ENCODE data around the gene UCN2.

Gene UCN2

GRCh38 chr3:48564667-48565066 lies 1.1 kb upstream of the UCN2 start:
- Histone ChIP-seq H3K27me3 (ENCODE audit: control insufficient read depth in 1 of 2, insufficient read depth in 2 of 2, low read length in 2 of 2) (no peaks in the 10 kb centered on the region), H3K4me1 (ENCODE audit: control insufficient read depth in 1 of 2, insufficient read depth in 2 of 2, low read length in 2 of 2) (peaks cover 10 to 17% of the 10 kb centered on the region in 2 donors), H3K9me3 (ENCODE audit: control insufficient read depth in 1 of 2, low read length in 2 of 2) (no peaks in the 10 kb centered on the region), H3K27ac (ENCODE audit: low read depth, low read length) (no peak overlapping the region), H3K36me3 (ENCODE audit: control insufficient read depth in 1 of 2, insufficient read depth in 2 of 2, low read length in 2 of 2) (no peaks in the 10 kb centered on the region), H3K9ac (ENCODE audit: low read depth in 1 of 2, low read length in 2 of 2) (no peak overlapping the region), H3K4me3 (ENCODE audit: low read depth in 1 of 2, low read length in 2 of 2) (no peak overlapping the region)

- H3K27ac ChIP-seq (ENCODE audit: low read depth, low read length), result no peak overlapping the region
- H3K4me3 ChIP-seq (ENCODE audit: low read depth in 1 of 2, low read length in 2 of 2), result no peak overlapping the region
- no peaks in the 10 kb centered on the region for H3K9me3 ChIP-seq (ENCODE audit: control insufficient read depth in 1 of 2, low read length in 2 of 2)
- no peak overlapping the region for H3K9ac ChIP-seq (ENCODE audit: low read depth in 1 of 2, low read length in 2 of 2)
- H3K36me3 ChIP-seq (ENCODE audit: control insufficient read depth in 1 of 2, insufficient read depth in 2 of 2, low read length in 2 of 2), result no peaks in the 10 kb centered on the region
- peaks cover 10 to 17% of the 10 kb centered on the region in 2 donors for H3K4me1 ChIP-seq (ENCODE audit: control insufficient read depth in 1 of 2, insufficient read depth in 2 of 2, low read length in 2 of 2)
- no peaks in the 10 kb centered on the region for H3K27me3 ChIP-seq (ENCODE audit: control insufficient read depth in 1 of 2, insufficient read depth in 2 of 2, low read length in 2 of 2)
Measured at GRCh38 chr3:48564022-48564421, 441 bp upstream of the UCN2 start.

DNA sequence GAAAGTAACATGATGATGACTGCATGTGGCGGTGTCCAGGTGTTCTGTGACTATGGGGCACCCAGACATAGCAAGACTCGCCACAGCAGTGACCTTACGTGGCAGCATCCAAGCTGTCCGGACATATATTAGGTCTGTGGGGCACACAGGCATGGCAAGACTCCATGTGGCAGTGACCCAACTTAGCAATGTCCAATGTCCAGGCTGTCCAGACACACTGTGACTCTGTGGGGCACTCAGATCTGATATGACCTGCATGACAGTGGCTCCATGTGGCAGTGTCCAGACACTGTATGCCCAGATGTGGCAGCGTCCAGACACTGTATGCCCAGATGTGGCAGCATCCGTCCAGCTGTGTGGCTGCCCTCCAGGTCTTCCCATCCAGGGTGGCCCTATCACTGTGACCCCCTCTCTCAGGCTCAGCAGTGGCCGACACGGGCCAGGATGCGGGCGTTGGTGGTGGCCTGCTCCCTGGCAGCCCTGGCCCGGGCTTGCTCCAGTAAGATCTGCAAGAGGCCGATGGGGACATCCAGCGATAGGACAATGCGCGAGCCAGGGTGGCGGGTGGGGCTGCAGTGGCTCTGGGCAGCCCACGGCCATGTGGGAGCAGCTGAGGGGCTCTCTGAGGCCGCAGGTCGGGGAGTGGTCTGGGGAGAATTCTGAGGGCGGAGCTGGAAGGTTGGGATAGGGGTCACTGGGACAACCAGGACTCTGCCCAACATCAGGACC lies 1.1 kb downstream of the UCN2 start:
- Histone ChIP-seq H3K36me3 (ENCODE audit: control insufficient read depth in 1 of 2, insufficient read depth in 2 of 2, low read length in 2 of 2) (no peaks in the 10 kb centered on the region), H3K4me1 (ENCODE audit: control insufficient read depth in 1 of 2, insufficient read depth in 2 of 2, low read length in 2 of 2) (peaks cover 10 to 28% of the 10 kb centered on the region in 2 donors), H3K9me3 (ENCODE audit: control insufficient read depth in 1 of 2, low read length in 2 of 2) (no peaks in the 10 kb centered on the region), H3K9ac (ENCODE audit: low read depth in 1 of 2, low read length in 2 of 2) (no peak overlapping the region), H3K27ac (ENCODE audit: low read depth, low read length) (no peak overlapping the region), H3K4me3 (ENCODE audit: low read depth in 1 of 2, low read length in 2 of 2) (no peak overlapping the region), H3K27me3 (ENCODE audit: control insufficient read depth in 1 of 2, insufficient read depth in 2 of 2, low read length in 2 of 2) (no peaks in the 10 kb centered on the region)

- Histone ChIP-seq H3K9me3 (ENCODE audit: control insufficient read depth in 1 of 2, low read length in 2 of 2) (no peaks in the 10 kb centered on the region), H3K27ac (ENCODE audit: low read depth, low read length) (no peak overlapping the region), H3K36me3 (ENCODE audit: control insufficient read depth in 1 of 2, insufficient read depth in 2 of 2, low read length in 2 of 2) (no peaks in the 10 kb centered on the region), H3K4me1 (ENCODE audit: control insufficient read depth in 1 of 2, insufficient read depth in 2 of 2, low read length in 2 of 2) (peaks cover 10 to 33% of the 10 kb centered on the region in 2 donors), H3K27me3 (ENCODE audit: control insufficient read depth in 1 of 2, insufficient read depth in 2 of 2, low read length in 2 of 2) (no peaks in the 10 kb centered on the region), H3K9ac (ENCODE audit: low read depth in 1 of 2, low read length in 2 of 2) (peak overlapping the region in 1 of 2 donors; percentile 43), H3K4me3 (ENCODE audit: low read depth in 1 of 2, low read length in 2 of 2) (peak overlapping the region in 1 of 2 donors; percentile 48)
Measured at GRCh38 chr3:48561045-48561736, 2.4 kb downstream of the UCN2 start.

GRCh38 chr3:48560648-48561018 lies 2.9 kb downstream of the UCN2 start:
- H3K36me3 ChIP-seq (ENCODE audit: control insufficient read depth in 1 of 2, insufficient read depth in 2 of 2, low read length in 2 of 2), result no peaks in the 10 kb centered on the region
- H3K9ac ChIP-seq (ENCODE audit: low read depth in 1 of 2, low read length in 2 of 2), result no peak overlapping the region
- no peaks in the 10 kb centered on the region for H3K9me3 ChIP-seq (ENCODE audit: control insufficient read depth in 1 of 2, low read length in 2 of 2)
- no peaks in the 10 kb centered on the region for H3K27me3 ChIP-seq (ENCODE audit: control insufficient read depth in 1 of 2, insufficient read depth in 2 of 2, low read length in 2 of 2)
- peaks cover 10 to 37% of the 10 kb centered on the region in 2 donors for H3K4me1 ChIP-seq (ENCODE audit: control insufficient read depth in 1 of 2, insufficient read depth in 2 of 2, low read length in 2 of 2)
- peak overlapping the region in 1 of 2 donors; percentile 48 for H3K4me3 ChIP-seq (ENCODE audit: low read depth in 1 of 2, low read length in 2 of 2)
- H3K27ac ChIP-seq (ENCODE audit: low read depth, low read length), result no peak overlapping the region

GRCh38 chr3:48558493-48559134 lies 5.0 kb downstream of the UCN2 start:
- Histone ChIP-seq H3K27ac (ENCODE audit: low read depth, low read length) (no peak overlapping the region), H3K27me3 (ENCODE audit: control insufficient read depth in 1 of 2, insufficient read depth in 2 of 2, low read length in 2 of 2) (no peaks in the 10 kb centered on the region), H3K4me1 (ENCODE audit: control insufficient read depth in 1 of 2, insufficient read depth in 2 of 2, low read length in 2 of 2) (peaks cover 27 to 54% of the 10 kb centered on the region in 2 donors), H3K9me3 (ENCODE audit: control insufficient read depth in 1 of 2, low read length in 2 of 2) (no peaks in the 10 kb centered on the region), H3K36me3 (ENCODE audit: control insufficient read depth in 1 of 2, insufficient read depth in 2 of 2, low read length in 2 of 2) (no peaks in the 10 kb centered on the region), H3K4me3 (ENCODE audit: low read depth in 1 of 2, low read length in 2 of 2) (no peak overlapping the region), H3K9ac (ENCODE audit: low read depth in 1 of 2, low read length in 2 of 2) (no peak overlapping the region)

- no peak within 1 kb of the TSS for H3K27ac ChIP-seq (ENCODE audit: low read depth, low read length)
- H3K9ac ChIP-seq (ENCODE audit: low read depth in 1 of 2, low read length in 2 of 2), result peak within 1 kb of the TSS; percentile 60 to 65
- no peaks in the 10 kb centered on the region for H3K27me3 ChIP-seq (ENCODE audit: control insufficient read depth in 1 of 2, insufficient read depth in 2 of 2, low read length in 2 of 2)
Measured at GRCh38 chr3:48556796-48557626, 6.6 kb downstream of the UCN2 start, which contains the start of gene PFKFB4. PFKFB4 (minus strand) TSS chr3:48556803; CDS start chr3:48556777, 26 bp downstream.

GRCh38 chr3:48555949-48556795 lies 7.4 kb downstream of the UCN2 start:
- Histone ChIP-seq H3K9ac (ENCODE audit: low read depth in 1 of 2, low read length in 2 of 2) (peak overlapping the region; percentile 60 to 65), H3K36me3 (ENCODE audit: control insufficient read depth in 1 of 2, insufficient read depth in 2 of 2, low read length in 2 of 2) (no peaks in the 10 kb centered on the region), H3K4me1 (ENCODE audit: control insufficient read depth in 1 of 2, insufficient read depth in 2 of 2, low read length in 2 of 2) (peaks cover 46 to 72% of the 10 kb centered on the region in 2 donors), H3K27ac (ENCODE audit: low read depth, low read length) (no peak overlapping the region), H3K4me3 (ENCODE audit: low read depth in 1 of 2, low read length in 2 of 2) (peak overlapping the region; percentile 68 to 84), H3K27me3 (ENCODE audit: control insufficient read depth in 1 of 2, insufficient read depth in 2 of 2, low read length in 2 of 2) (no peaks in the 10 kb centered on the region), H3K9me3 (ENCODE audit: control insufficient read depth in 1 of 2, low read length in 2 of 2) (no peaks in the 10 kb centered on the region)

More at GRCh38 chr3:48556796-48557626, 6.6 kb downstream of the UCN2 start, which contains the start of gene PFKFB4:
- Histone ChIP-seq H3K36me3 (ENCODE audit: control insufficient read depth in 1 of 2, insufficient read depth in 2 of 2, low read length in 2 of 2) (no peaks in the 10 kb centered on the region), H3K4me1 (ENCODE audit: control insufficient read depth in 1 of 2, insufficient read depth in 2 of 2, low read length in 2 of 2) (peaks cover 43 to 70% of the 10 kb centered on the region in 2 donors), H3K9me3 (ENCODE audit: control insufficient read depth in 1 of 2, low read length in 2 of 2) (no peaks in the 10 kb centered on the region), H3K4me3 (ENCODE audit: low read depth in 1 of 2, low read length in 2 of 2) (peak within 1 kb of the TSS; percentile 76 to 84)

All from duodenal mucosa (tissue), 2 donors.